H1 (cell line): ENCODE data around the gene FAM151A. TPM values are rescaled to one million over a fixed set of nuclear protein-coding genes. Genes with fewer than 3 reads are reported as not detected.

Experiments
- CTCF ChIA-PET: fragments of 300-600 bp; sonication (Branson Sonifier 250); formaldehyde crosslinking; loops from one replicate; lab custom pipeline; 2021; ENCODE audit not compliant: partially characterized antibody; lab: Charles Lee
- POLR2A ChIA-PET: fragments of 300-600 bp; sonication (Branson Sonifier 250); formaldehyde crosslinking; loops from one replicate; lab custom pipeline; 2021; ENCODE audit warnings: inconsistent platforms; ENCODE audit not compliant: partially characterized antibody; lab: Charles Lee
- DNase-seq, 2 experiments: peaks; one replicate each; pipeline versions ENCODE4 v3.0.0 to v3.0.0-alpha.2; 2010 to 2022; ENCODE audit warnings: low spot score in 2 of 2, low read depth in 1 of 2, mixed read lengths in 1 of 2
- FAIRE-seq: peaks from 2 replicates; lab custom pipeline; 2011; peaks lifted over from hg19 to GRCh38; lab: Jason Lieb, UNC
- H2AFZ ChIP-seq: 2 replicates; pipeline ENCODE4 v1.8.1; 2012; ENCODE audit warnings: low read length, inconsistent platforms
- H2AK5ac ChIP-seq: 2 replicates; pipeline ENCODE4 v1.6.1; 2013; ENCODE audit warnings: low read depth, low read length
- H2BK120ac ChIP-seq: replicated peaks from 2 replicates; pipeline ENCODE3; 2013; ENCODE audit warnings: low read depth, low read length, inconsistent platforms
- H2BK12ac ChIP-seq: 2 replicates; pipeline ENCODE4 v1.6.1; 2013; ENCODE audit warnings: low read depth, low read length
- H2BK15ac ChIP-seq: 2 replicates; pipeline ENCODE4 v1.6.1; 2013; ENCODE audit warnings: low read length
- H2BK20ac ChIP-seq: 2 replicates; pipeline ENCODE4 v1.6.1; 2013; ENCODE audit warnings: low read length
- H2BK5ac ChIP-seq: 2 replicates; pipeline ENCODE4 v1.6.1; 2013; ENCODE audit warnings: low read depth, low read length
- H3K14ac ChIP-seq: 2 replicates; pipeline ENCODE4 v1.6.1; 2013; ENCODE audit warnings: inconsistent platforms; ENCODE audit not compliant: insufficient read length
- H3K18ac ChIP-seq: 2 replicates; pipeline ENCODE4 v1.6.1; 2013; ENCODE audit warnings: low read length; ENCODE audit errors: extremely low read depth
- H3K23ac ChIP-seq: 2 replicates; pipeline ENCODE4 v1.6.1; 2013; ENCODE audit warnings: inconsistent platforms; ENCODE audit not compliant: insufficient read length
- H3K23me2 ChIP-seq: 2 replicates; pipeline ENCODE4 v1.6.1; 2013; ENCODE audit warnings: low read depth, low read length
- H3K27ac ChIP-seq: 2 replicates; pipeline ENCODE4 v1.6.1; 2011; ENCODE audit warnings: low read depth, low read length, inconsistent platforms
- H3K27me3 ChIP-seq, 4 experiments: replicated peaks in 1 of 4; 1 replicate in 1 of 4; 2 replicates in 3 of 4; pipeline versions ENCODE4 v1.6.1 to v1.8.1; 2011 to 2013; ENCODE audit warnings: low read length in 3 of 4, mild to moderate bottlenecking in 3 of 4, inconsistent platforms in 2 of 4, mixed read lengths in 2 of 4, moderate library complexity in 1 of 4; ENCODE audit not compliant: control insufficient read depth in 3 of 4, insufficient read depth in 3 of 4; ENCODE audit errors: extremely low read depth in 1 of 4
- H3K36me3 ChIP-seq, 4 experiments: 2 replicates each; pipeline versions ENCODE4 v1.6.1 to v1.8.1; 2011 to 2013; ENCODE audit warnings: mild to moderate bottlenecking in 4 of 4, low read length in 3 of 4, moderate library complexity in 2 of 4, control low read depth in 1 of 4, inconsistent platforms in 1 of 4; ENCODE audit not compliant: insufficient read depth in 4 of 4, control insufficient read depth in 2 of 4
- H3K4ac ChIP-seq: replicated peaks from 2 replicates; pipeline ENCODE3; 2013; ENCODE audit warnings: low read length, low read depth, mixed read lengths, inconsistent platforms; ENCODE audit not compliant: insufficient read length
- H3K4me1 ChIP-seq, 4 experiments: replicated peaks in 1 of 4; 1 replicate in 1 of 4; 2 replicates in 3 of 4; pipeline versions ENCODE4 v1.6.1 to v1.8.1; 2011 to 2013; ENCODE audit warnings: low read length in 3 of 4, inconsistent platforms in 2 of 4, mixed read lengths in 1 of 4; ENCODE audit not compliant: insufficient read depth in 4 of 4, control insufficient read depth in 3 of 4
- H3K4me2 ChIP-seq, 2 experiments: 2 replicates each; pipeline versions ENCODE4 v1.6.1 to v1.8.1; 2011 to 2013; ENCODE audit warnings: low read depth in 2 of 2, low read length in 2 of 2, control low read depth in 1 of 2, inconsistent platforms in 1 of 2, mild to moderate bottlenecking in 1 of 2; ENCODE audit not compliant: insufficient read depth in 1 of 2
- H3K4me3 ChIP-seq, 4 experiments: fragments of 200-600, 300-600 bp in 1 of 4; sonication (generic), shearing (Covaris generic), sonication (Bioruptor Twin) in 1 of 4; 2 replicates each; pipeline versions ENCODE4 v1.5.1 to v1.8.1; 2011 to 2016; ENCODE audit warnings: low read length in 4 of 4, low read depth in 3 of 4, control low read depth in 2 of 4, inconsistent platforms in 2 of 4, mild to moderate bottlenecking in 2 of 4, mixed read lengths in 1 of 4, moderate library complexity in 1 of 4; ENCODE audit not compliant: insufficient read depth in 2 of 4; ENCODE audit errors: extremely low read depth in 1 of 4
- H3K56ac ChIP-seq: replicated peaks from 2 replicates; pipeline ENCODE3; 2013; ENCODE audit warnings: low read depth, mild to moderate bottlenecking, mixed read lengths, low read length, inconsistent platforms; ENCODE audit not compliant: insufficient read length
- H3K79me1 ChIP-seq: 2 replicates; pipeline ENCODE4 v1.6.1; 2013; ENCODE audit warnings: low read depth, low read length, control low read depth
- H3K79me2 ChIP-seq, 2 experiments: 2 replicates each; pipeline versions ENCODE4 v1.6.1 to v1.8.1; 2012 to 2013; ENCODE audit warnings: low read length in 2 of 2, mild to moderate bottlenecking in 2 of 2, inconsistent platforms in 1 of 2; ENCODE audit not compliant: insufficient read depth in 2 of 2, control insufficient read depth in 1 of 2
- H3K9ac ChIP-seq, 4 experiments: replicated peaks in 1 of 4; 1 replicate in 1 of 4; 2 replicates in 3 of 4; pipeline versions ENCODE4 v1.6.1 to v1.8.1; 2011 to 2013; ENCODE audit warnings: low read depth in 3 of 4, low read length in 3 of 4, control low read depth in 2 of 4, mild to moderate bottlenecking in 2 of 4, moderate library complexity in 2 of 4, inconsistent platforms in 1 of 4; ENCODE audit errors: extremely low read depth in 1 of 4
- H3K9me3 ChIP-seq, 2 experiments: 2 replicates each; pipeline versions ENCODE4 v1.6.1 to v1.8.1; 2012 to 2013; ENCODE audit warnings: mild to moderate bottlenecking in 2 of 2, moderate library complexity in 2 of 2, control low read depth in 1 of 2, inconsistent platforms in 1 of 2, low read depth in 1 of 2, low read length in 1 of 2, mixed read lengths in 1 of 2; ENCODE audit not compliant: insufficient read depth in 2 of 2
- H4K20me1 ChIP-seq, 2 experiments: replicated peaks in 1 of 2; 2 replicates each; pipeline versions ENCODE3 to v1.8.1; 2011 to 2013; ENCODE audit warnings: inconsistent platforms in 2 of 2, low read length in 2 of 2, mild to moderate bottlenecking in 1 of 2; ENCODE audit not compliant: insufficient read depth in 2 of 2, control insufficient read depth in 1 of 2
- H4K5ac ChIP-seq: 2 replicates; pipeline ENCODE4 v1.6.1; 2013; ENCODE audit warnings: low read length, low read depth, mixed read lengths, inconsistent platforms; ENCODE audit not compliant: insufficient read length
- H4K8ac ChIP-seq: 2 replicates; pipeline ENCODE4 v1.8.0; 2013; ENCODE audit warnings: mild to moderate bottlenecking, moderate library complexity, low read length, inconsistent platforms; ENCODE audit not compliant: insufficient read depth; ENCODE audit errors: extremely low read depth
- H4K91ac ChIP-seq: replicated peaks from 2 replicates; pipeline ENCODE3; 2013; ENCODE audit warnings: low read length, mixed read lengths, inconsistent platforms; ENCODE audit not compliant: insufficient read length
- CHD2 ChIP-seq: IDR thresholded peaks from 2 replicates; pipeline ENCODE4 v1.6.1; 2012; ENCODE audit warnings: low read length, improper control_type of control experiment
- CREB1 ChIP-seq: IDR thresholded peaks from 2 replicates; pipeline ENCODE4 v1.6.1; 2012; ENCODE audit warnings: inconsistent platforms
- KDM4A ChIP-seq: IDR thresholded peaks from one replicate; pipeline ENCODE4 v1.7.1; 2012; ENCODE audit warnings: low read depth, mild to moderate bottlenecking, moderate library complexity, low read length, inconsistent platforms; ENCODE audit not compliant: severe bottlenecking
- RBBP5 ChIP-seq: IDR thresholded peaks from 2 replicates; pipeline ENCODE4 v1.7.1; 2012; ENCODE audit warnings: low read depth, mild to moderate bottlenecking, inconsistent platforms, low read length, moderate library complexity, borderline replicate concordance
- RFX5 ChIP-seq: IDR thresholded peaks from 2 replicates; pipeline ENCODE4 v1.6.1; 2011; ENCODE audit warnings: low read depth, low read length, improper control_type of control experiment, borderline replicate concordance
- SAP30 ChIP-seq: fragments of 300-600 bp; sonication (generic); IDR thresholded peaks from 2 replicates; pipeline ENCODE4 v1.7.1; 2012; ENCODE audit warnings: low read length, moderate library complexity, mild to moderate bottlenecking, inconsistent platforms; ENCODE audit not compliant: insufficient read depth, insufficient replicate concordance
- SIRT6 ChIP-seq: IDR thresholded peaks from one replicate; pipeline ENCODE4 v1.7.1; 2012; ENCODE audit warnings: low read length, inconsistent platforms
- YY1 ChIP-seq: IDR thresholded peaks from 2 replicates; pipeline ENCODE4 v1.6.1; 2011; ENCODE audit warnings: low read depth, mild to moderate bottlenecking, low read length
- WGBS, 2 experiments: shearing (Covaris generic) in 1 of 2; methylation state at CpG; one replicate each; pipeline versions ENCODE4 v1.1.6 to v1.1.7; 2013 to 2015; ENCODE audit warnings: low lambda C conversion rate in 2 of 2, mixed read lengths in 2 of 2, inconsistent platforms in 1 of 2, low coverage in 1 of 2, missing lambda C conversion rate in 1 of 2; ENCODE audit not compliant: insufficient replicate concordance in 2 of 2, insufficient coverage in 1 of 2, insufficient read length in 1 of 2; ENCODE audit errors: extremely low coverage in 1 of 2, missing lambda C conversion rate in 1 of 2; 5-methylcytosine and 5-hydroxymethylcytosine counted together
- polyA plus RNA-seq, 7 experiments: library from polyadenylated mRNA; depleted of rRNA in 3 of 7; stranded (reverse) in 5 of 7; unstranded in 2 of 7; fragments of >200 nt in 5 of 7; fragments of 200-250 nt in 2 of 7; gene quantifications; 1 replicate in 5 of 7; 2 replicates in 1 of 7; 4 replicates in 1 of 7; pipeline versions ENCODE4 v1.2.1 to v1.2.3, GENCODE V29; 2011 to 2013; ENCODE audit warnings: missing spikeins in 2 of 7, mixed read lengths in 2 of 7
- total RNA-seq: library from RNA; stranded (reverse); fragmentation: NEBNext Ultra II Directional; extraction: Animal tissue kit (Norgen Biotek cat#: 25700); gene quantifications from 2 replicates; pipeline ENCODE4 v1.2.1, GENCODE V29; 2021

The FAM151A gene
- total and polyA plus RNA-seq, 2 of the 8 experiments (the other 6 are each of a cell fraction or from before 2014, with no cell fraction given) = not detected

GRCh38 chr1:54604572-54605370 lies 18.6 kb downstream of the FAM151A start:
- no peak overlapping the region; the same call in 1 of the 2 replicates for H4K8ac ChIP-seq
- no peaks in the 10 kb centered on the region for H3K79me1 ChIP-seq
- no peak overlapping the region for H3K14ac ChIP-seq
- FAIRE-seq (no peak), DNase-seq (no peak)
- WGBS, 2 experiments = 92% methylated on average over 9 of the region's 13 CpGs; no CpG with 5 or more reads in 1 of the 2 experiments
- H3K79me2 ChIP-seq = no peaks in the 10 kb centered on the region
- 0 out of 2 replicates have a peak overlapping the region, but pooled peaks have one; percentile 5 for H2AK5ac ChIP-seq
- H3K4me3 ChIP-seq = no peak overlapping the region
- H3K4ac ChIP-seq = peak overlapping the region; percentile 1
- CTCF ChIA-PET = interaction anchor here (1.2 to 1.4 kb wide), 2 partner anchors 10 to 25 kb away, joined by 3 to 6 read pairs; no protein-coding TSS in a partner anchor
- no peak overlapping the region for H3K23ac ChIP-seq
- H3K36me3 ChIP-seq = no peaks in the 10 kb centered on the region
- H3K9ac ChIP-seq = no peak overlapping the region
- peak overlapping the region; percentile 12; the same call in 1 of the 2 replicates for H2BK12ac ChIP-seq
- no peaks in the 10 kb centered on the region for H3K23me2 ChIP-seq
- no peak overlapping the region for H2BK5ac ChIP-seq
- H4K5ac ChIP-seq = no peak overlapping the region
- H2BK20ac ChIP-seq = no peak overlapping the region
- no peaks in the 10 kb centered on the region for H3K27me3 ChIP-seq
- no peak overlapping the region; the same call in 1 of the 2 replicates for H3K18ac ChIP-seq
- H4K91ac ChIP-seq = peak overlapping the region; percentile 53
- no peak overlapping the region; the same call in 1 of the 2 replicates for H2BK15ac ChIP-seq
- H3K4me2 ChIP-seq = no peak overlapping the region
- no peak overlapping the region for H3K27ac ChIP-seq
- no peak overlapping the region for H3K56ac ChIP-seq
- peaks cover 0 to 5% (median 1%) of the 10 kb centered on the region in 4 experiments; a peak in 1 of 7 replicates for H3K4me1 ChIP-seq
- no peaks in the 10 kb centered on the region for H3K9me3 ChIP-seq
- H2BK120ac ChIP-seq = no peak overlapping the region
- POLR2A ChIA-PET = no interaction called here
- peaks cover 0 to 6% of the 10 kb centered on the region in 2 experiments for H4K20me1 ChIP-seq
- no peak overlapping the region for H2AFZ ChIP-seq
- TF ChIP-seq YY1 (no peak), SAP30 (no peak), KDM4A (no peak), RFX5 (no peak), CHD2 (no peak), SIRT6 (no peak), RBBP5 (no peak), CREB1 (no peak)
